ENCODE results near the gene EOMES.
"Not testable (repeated sequence)": the region's sequence is repeated elsewhere in the genome, so short reads cannot be mapped to it uniquely, and the experiment has no call there.

The EOMES gene

GRCh38 chr3:27721717-27722564, at the start of gene EOMES:
Gene EOMES (minus strand): TSS chr3:27722323. CDS start chr3:27722294, 29 bp downstream.
- peak within 1 kb of the TSS; percentile 38 for H3K4me3 ChIP-seq (ENCODE audit: low read depth, low read length)
- DNase-seq (ENCODE audit: low read depth): no peak

DNA sequence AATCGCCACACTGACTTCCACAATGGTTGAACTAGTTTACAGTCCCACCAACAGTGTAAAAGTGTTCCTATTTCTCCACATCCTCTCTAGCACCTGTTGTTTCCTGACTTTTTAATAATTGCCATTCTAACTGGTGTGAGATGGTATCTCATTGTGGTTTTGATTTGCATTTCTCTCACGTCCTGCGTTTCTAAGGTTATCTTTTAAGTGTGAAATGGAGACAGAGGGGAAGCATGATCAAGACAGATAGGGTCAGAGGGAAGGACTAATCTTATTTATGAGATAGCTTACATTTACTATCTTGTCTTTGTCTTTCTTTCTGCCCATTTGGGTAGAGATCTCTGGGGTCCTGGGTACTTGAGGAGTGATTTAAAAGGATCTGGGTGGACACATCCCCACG, 48.3 kb upstream of the EOMES start:
- not testable (repeated sequence) for H3K4me3 ChIP-seq (ENCODE audit: low read depth, low read length); DNase-seq (ENCODE audit: low read depth)

DNA sequence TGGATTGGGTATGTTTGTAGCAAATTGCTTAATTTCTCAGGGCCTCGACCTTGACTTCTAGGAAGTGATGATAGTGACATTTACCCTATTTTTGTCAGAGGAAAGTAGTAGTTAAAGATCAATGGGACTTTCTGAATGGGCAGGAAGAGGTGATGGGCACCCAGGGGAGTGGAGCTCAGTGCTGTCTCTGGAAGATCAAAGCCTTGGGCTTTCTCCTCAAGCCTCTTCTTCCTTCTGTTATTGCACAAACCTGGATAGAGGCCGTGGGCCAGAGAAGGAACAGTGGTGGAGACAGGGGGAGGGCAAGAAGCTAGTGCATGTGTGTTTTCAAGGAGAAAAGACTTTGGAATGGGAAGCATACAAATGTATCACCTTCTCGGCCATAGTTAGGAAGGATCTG, 44.9 kb upstream of the EOMES start:
- H3K4me3 ChIP-seq (ENCODE audit: low read depth, low read length): no peak overlapping the region
- DNase-seq (ENCODE audit: low read depth): no peak

DNA sequence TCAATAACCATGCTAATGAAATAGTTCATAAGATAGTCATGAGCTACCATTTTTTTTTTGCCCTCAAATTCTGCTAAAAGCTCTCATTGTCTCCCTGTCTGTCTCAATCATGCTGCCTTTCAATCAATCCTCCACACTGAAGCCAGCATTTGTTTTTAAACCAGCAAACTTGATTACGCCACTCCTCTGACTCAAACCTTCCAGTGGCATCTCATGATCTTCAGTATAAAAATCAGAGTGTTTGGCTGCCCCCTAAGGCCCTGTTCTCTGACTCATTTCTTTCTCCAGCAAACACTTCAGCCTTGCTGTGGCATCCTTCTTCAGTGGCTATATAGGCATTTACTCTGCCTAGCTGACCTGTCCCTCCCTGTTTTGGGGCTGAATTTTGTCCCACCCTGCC, 36.0 kb upstream of the EOMES start:
- H3K4me3 ChIP-seq (ENCODE audit: low read depth, low read length): no peak overlapping the region
- peak; percentile 73 for DNase-seq (ENCODE audit: low read depth)

GRCh38 chr3:27756877-27757276, 34.8 kb upstream of the EOMES start:
- no peak overlapping the region for H3K4me3 ChIP-seq (ENCODE audit: low read depth, low read length)
- no peak for DNase-seq (ENCODE audit: low read depth)

- DNase-seq (ENCODE audit: low read depth): no peak
- H3K4me3 ChIP-seq (ENCODE audit: low read depth, low read length): no peak overlapping the region
These were observed 30.8 kb upstream of the EOMES start for GRCh38 chr3:27752926-27753325.

DNA sequence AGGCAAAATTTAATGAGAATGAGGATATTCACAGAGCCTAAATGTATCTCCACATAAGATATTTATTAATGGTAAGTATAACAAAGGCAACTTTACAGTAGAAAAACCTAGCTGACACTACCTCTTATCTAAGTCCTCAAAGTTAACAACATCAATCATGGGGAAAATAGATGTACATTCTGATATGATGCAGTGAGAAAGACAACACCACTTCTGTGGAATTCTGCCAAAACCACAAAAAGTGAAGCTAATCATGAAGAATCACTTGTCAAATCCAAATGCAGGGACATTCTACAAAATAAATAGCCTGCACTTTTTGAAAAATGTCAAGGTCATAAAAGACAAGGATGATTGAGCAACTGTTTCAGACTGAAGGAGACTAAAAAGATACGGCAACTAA, 27.5 kb upstream of the EOMES start:
- H3K4me3 ChIP-seq (ENCODE audit: low read depth, low read length): no peak overlapping the region
- DNase-seq (ENCODE audit: low read depth): no peak

DNA sequence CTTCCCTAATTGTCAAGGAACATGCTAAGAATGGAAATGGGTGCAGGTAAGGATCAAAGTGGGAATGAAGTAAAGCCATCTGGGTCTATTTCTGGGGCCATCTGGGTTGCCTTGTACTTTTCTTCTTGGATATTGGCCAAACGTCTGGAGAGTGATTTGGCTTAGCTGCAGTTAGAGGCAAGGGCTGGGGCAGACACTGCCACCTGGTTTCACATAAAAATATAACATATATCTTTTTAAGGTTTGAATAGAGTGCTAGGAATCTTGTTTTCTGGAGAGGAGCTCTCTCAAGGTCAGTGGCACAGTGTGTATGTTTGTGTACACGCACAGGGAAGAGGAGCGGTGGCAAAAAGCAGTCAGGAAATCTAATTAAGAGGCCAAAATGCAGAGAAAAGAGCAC, 24.7 kb upstream of the EOMES start:
- no peak for DNase-seq (ENCODE audit: low read depth)
- H3K4me3 ChIP-seq (ENCODE audit: low read depth, low read length): no peak overlapping the region

GRCh38 chr3:27740854-27741253, 18.7 kb upstream of the EOMES start:
- H3K4me3 ChIP-seq (ENCODE audit: low read depth, low read length): no peak overlapping the region
- no peak for DNase-seq (ENCODE audit: low read depth)

DNA sequence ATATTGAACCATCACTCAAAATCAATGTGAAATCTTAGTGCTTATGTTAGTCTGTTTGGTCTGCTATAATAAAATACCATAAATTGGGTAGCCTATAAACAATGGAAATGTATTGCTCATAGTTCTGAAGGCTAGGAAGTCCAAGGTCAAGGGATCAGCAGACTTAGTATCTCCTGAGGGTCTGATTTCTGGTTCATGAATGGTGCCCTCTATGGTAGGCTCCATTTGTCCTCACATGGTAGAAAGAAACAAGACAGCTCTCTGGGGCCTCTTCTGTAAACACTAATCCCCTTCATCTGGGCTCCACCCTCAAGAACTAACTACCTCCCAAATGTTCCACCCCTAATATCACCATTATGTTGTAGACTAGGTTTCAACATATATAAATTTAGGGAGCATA, 15.0 kb upstream of the EOMES start:
- DNase-seq (ENCODE audit: low read depth): no peak
- H3K4me3 ChIP-seq (ENCODE audit: low read depth, low read length): no peak overlapping the region

- DNase-seq (ENCODE audit: low read depth): no peak
- no peak overlapping the region for H3K4me3 ChIP-seq (ENCODE audit: low read depth, low read length)
These were observed 8.9 kb upstream of the EOMES start for GRCh38 chr3:27730774-27731659.

- no peak for DNase-seq (ENCODE audit: low read depth)
- no peak overlapping the region for H3K4me3 ChIP-seq (ENCODE audit: low read depth, low read length)
These were observed 7.9 kb upstream of the EOMES start for GRCh38 chr3:27729748-27730611.

GRCh38 chr3:27729325-27729724, 7.2 kb upstream of the EOMES start:
- no peak for DNase-seq (ENCODE audit: low read depth)
- H3K4me3 ChIP-seq (ENCODE audit: low read depth, low read length): no peak overlapping the region

- no peak for DNase-seq (ENCODE audit: low read depth)
- no peak overlapping the region for H3K4me3 ChIP-seq (ENCODE audit: low read depth, low read length)
These were observed 6.3 kb upstream of the EOMES start for GRCh38 chr3:27728195-27729087.

DNA sequence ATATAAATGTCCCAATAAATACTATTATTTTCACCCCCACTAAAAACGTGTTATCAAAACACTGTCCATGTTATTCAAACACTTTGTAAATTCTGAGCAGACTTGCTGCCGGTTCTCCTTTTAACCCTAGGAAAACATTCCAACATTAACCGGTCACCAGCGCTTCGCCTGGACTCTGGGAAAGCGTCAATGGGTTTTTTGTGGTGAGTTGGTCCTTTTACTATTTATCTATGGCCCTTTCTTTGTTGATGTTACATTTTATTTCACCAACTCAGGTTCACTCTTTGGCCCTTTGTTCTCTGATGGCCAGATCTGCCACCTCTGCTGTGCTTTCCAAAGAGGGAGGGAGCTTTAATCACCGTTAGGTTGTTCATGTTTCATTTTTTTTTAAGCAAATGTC, 4.1 kb upstream of the EOMES start:
- no peak for DNase-seq (ENCODE audit: low read depth)

GRCh38 chr3:27724459-27725197, 2.5 kb upstream of the EOMES start:
- no peak for DNase-seq (ENCODE audit: low read depth)
- H3K4me3 ChIP-seq (ENCODE audit: low read depth, low read length): no peak overlapping the region

More for the DNA sequence above, 4.1 kb upstream of the EOMES start:
- H3K4me3 ChIP-seq (ENCODE audit: low read depth, low read length): no peak overlapping the region

DNA sequence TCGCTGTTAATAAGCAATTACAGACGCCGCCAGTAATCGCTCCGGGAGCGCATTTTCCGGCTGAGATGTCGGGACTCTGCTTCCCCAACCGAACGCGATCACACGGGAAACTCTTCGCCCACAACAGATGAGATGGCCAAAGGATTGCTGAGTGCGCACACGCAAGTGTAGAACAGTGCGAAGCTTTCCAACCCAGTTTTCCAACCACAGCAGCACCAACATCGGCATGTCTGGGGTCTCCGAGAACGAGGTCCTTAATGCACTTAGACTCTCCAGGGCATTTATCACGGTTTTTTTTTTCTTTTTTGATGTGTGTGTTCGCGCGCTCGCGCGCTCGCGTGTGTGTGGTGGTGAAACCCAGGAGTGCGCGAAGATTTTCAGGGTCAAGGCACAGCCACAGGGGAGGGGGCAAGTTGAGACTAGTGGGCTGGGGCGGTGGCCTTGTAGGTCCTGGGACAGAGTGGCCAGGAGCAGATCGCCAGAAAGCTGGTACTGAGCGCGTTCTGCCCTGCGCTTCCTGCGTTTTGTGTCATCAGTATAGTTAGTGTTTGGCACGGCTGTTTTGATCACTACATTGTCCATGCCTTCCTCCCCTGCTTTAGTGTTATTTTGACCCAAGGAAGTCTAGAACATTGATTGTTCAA, 1.8 kb upstream of the EOMES start:
- no peak for DNase-seq (ENCODE audit: low read depth)
- H3K4me3 ChIP-seq (ENCODE audit: low read depth, low read length): no peak overlapping the region

DNA sequence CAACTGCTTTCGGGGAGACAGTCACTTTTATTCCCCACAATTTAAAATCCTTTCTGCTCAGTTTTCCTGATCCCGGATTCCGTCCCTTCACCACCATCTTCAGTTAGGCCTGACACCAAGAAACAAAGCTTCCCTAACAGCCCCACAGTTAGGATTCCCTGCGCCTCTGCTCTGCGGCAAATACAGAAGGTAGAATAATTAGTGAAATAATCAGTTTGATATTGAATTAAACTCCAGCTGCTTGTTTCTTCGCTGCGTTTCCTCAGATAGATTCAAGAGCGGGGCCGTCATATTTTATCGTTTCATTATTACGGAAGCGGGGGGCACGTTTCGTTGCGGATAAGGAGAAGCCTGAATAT, 1.3 kb upstream of the EOMES start:
- no peak overlapping the region for H3K4me3 ChIP-seq (ENCODE audit: low read depth, low read length)
- no peak for DNase-seq (ENCODE audit: low read depth)

Data from skeletal muscle cell (primary cell).